ENCODE data around the gene GLRA3. TPM values are rescaled to one million over a fixed set of nuclear protein-coding genes. Genes with fewer than 3 reads are reported as not detected.
"Not testable (repeated sequence)": the region's sequence is repeated elsewhere in the genome, so short reads cannot be mapped to it uniquely, and the experiment has no call there.

Gene GLRA3
- total RNA-seq, 1 experiment from 2014 or later, result not detected

DNA sequence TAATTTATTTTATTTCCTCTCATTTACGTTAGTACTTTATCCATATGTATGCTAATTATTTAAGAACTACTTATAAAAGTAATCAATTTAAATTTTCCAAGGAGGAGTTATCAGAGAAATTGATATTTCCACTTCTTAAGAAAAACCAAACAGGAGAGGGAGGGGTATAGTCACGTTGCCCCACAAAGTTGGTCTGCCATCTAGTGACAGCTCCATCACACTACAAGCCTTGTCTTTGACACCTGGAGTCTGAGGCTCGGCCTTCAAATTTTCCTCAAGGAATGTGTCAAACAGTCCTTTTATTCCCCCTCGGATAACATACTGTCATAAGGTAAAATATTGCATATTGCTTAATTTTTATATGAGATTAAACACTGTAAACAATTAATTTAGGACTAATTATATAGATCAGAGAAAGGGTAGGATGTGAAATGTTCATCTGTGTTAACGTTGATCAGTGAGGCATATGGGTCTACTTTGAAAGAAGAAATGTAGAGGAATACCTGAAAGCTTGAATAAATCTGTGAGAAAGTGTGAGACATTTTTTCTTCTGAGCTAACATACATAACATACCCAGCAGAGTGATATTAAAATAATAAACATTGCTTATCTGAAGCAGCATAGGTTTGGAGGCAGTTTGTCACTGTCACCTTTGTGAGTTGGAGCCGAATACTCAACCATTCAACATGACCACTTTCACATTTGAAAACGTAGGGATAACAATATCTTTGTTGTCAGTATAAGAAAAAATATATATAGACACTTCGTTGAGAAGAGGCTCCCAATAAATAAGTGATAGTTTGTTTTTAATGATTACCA is 114.4 kb downstream of the GLRA3 start:
- DNase-seq (ENCODE audit: low read depth), result peak; percentile 52

DNA sequence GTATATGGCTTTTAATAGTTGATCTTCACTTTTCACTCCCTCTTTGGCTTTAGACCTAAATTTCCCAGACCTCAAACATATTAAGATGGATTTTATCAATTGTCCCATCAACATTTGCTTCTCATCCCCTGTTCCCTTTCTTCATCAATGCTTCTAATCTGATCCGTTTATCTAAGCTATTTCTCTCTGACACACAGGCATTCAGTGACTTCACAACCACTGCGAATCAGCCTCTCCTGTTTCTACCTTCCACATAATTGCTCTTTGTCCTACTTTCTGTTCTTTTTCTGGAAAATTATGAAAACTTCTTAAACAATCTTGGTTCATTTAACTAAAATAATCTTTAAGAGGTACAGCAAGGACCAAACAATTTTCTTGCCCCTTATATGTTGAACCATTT is 115.2 kb downstream of the GLRA3 start:
- no peak for DNase-seq (ENCODE audit: low read depth)

DNA sequence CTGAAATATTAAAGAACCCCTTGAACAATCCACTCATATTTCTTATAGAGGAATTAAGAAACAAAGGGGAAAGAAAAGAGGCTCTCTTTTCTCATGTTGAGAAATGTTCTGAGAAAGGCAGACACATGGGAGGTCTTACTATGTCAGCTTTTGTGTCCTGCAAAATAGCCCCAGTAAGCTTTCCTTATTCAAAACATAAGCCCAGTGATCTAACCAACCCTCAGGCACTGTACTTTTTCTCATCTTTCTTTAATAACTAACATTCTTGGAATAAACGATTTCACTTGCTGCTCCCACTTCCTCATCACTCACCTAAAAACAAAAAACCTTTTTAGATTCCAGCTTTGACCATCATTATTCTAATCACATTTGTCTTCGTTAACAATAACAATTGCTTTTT is 115.9 kb downstream of the GLRA3 start:
- DNase-seq (ENCODE audit: low read depth), result no peak

DNA sequence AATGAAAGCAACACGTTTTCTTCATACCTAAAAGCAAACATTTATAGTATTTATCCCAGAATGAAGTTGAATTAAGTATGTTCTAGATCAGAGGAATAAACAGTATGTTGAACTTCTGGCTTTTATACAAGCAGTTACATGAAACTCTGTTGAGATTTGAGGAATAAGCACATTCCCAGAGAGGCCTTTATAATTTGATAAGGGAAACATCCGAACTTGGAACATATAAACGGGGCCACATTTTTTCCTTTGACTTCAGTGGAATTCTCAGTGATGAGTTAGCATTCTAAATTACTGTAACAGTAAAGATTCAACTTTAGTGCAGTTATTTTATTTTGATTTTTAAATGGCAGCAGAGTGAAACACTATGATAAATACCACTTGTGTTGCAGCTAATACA is 119.5 kb downstream of the GLRA3 start:
- no peak for DNase-seq (ENCODE audit: low read depth)

DNA sequence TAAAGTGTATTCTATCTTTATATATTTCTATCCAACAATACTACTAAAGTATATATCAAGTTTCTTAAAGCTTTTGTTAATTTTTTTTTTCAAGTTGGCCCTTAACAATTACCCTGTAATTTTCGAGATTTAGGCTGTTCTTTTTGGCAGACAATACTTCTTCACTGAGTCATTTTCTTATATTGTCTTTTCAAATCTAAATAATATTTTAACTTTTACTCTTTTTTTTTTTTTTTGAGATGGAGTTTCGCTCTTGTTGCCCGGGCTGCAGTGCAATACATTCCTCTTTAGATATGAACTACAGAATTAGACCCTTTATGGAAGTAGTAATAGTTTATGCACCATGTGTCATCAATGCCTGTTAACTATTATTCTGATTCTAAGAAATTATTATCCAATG is 120.7 kb downstream of the GLRA3 start:
- DNase-seq (ENCODE audit: low read depth), result no peak

DNA sequence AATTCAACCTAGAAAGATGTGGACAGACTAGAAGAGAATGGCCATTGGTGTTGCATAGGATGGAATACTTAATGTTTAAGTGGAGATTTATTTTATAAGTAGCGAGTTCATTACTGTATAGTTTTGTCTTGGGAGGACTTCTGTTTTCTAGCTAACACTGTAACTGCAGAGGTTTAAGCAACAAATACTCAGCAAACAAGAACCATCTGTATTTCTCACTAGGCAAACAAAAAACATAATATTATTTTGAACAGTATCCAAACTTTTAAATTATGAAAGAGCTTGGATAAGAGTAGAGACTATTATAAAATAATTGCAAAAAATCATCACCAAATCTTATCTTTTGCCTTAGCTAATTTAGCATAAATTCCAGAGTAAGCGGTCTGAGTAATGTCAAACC is 121.1 kb downstream of the GLRA3 start:
- no peak for DNase-seq (ENCODE audit: low read depth)

DNA sequence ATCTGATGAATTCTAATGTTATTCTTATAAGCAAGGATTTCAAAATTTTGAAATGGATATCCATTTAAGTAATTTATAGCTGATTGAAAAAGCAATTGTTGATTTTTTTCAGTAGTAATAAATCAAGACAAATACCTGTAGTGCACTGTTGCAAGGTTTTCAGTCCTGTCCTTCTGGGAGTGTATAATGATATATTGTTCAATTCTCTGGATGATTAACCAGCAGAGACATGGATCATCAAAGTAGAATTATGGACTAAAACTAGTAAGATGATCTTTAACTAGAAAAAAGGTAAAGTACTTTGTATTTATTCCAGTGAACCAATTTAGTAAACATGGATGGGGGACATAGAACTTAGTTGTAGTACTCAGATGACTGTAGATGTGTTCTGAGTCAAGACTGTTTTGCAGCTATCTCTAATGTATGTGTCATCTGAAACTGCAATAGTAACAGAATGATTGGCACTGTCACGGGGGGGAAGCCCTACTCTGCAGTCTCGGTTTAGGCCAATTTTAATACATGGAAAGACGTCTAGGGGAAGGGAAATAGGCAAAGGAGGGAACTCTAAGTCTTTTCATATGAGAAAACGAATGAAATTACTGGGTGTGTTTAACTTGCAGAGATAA is 121.9 kb downstream of the GLRA3 start:
- no peak for DNase-seq (ENCODE audit: low read depth)

DNA sequence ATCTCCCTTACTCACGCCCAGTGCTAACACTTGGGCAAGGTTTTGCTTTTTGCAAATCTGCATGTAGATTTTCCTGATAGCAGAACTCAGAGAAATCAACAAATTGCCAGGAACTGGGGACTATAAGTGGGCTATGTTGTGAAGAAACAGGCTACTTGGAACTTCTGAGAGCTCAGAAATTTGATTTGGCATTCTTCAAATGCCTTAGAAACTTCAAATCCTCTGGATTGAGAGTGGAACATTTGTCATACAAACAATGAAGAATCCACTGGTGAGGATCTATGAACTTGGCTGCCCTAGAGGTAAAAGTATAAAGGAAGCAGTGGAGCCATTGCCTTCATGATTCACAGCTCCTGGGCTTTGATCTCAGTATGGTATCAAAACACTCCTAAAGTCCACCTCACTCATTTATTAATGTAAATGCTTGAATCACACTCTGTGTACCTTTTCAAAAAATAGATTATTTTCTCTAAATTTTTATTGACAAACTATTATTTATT is 126.0 kb downstream of the GLRA3 start:
- peak; percentile 25 for DNase-seq (ENCODE audit: low read depth)

DNA sequence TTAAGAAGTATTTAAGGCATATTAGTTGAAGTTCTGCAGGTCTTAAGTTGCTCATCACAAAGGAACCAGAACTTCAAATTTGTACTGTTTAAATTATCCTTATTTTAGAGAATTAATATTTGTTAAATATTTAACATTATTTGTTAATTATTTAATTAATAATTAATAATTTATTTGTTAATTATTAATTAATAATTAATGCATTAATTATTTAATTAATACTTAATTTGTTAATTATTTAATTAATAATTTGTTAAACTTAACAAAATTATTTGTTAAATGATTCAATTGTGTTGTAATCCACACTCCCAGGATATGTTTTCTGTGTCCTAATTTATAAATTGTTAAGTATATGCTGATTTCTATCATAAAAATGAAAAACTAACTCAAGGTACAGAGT is 129.4 kb downstream of the GLRA3 start:
- no peak for DNase-seq (ENCODE audit: low read depth)

DNA sequence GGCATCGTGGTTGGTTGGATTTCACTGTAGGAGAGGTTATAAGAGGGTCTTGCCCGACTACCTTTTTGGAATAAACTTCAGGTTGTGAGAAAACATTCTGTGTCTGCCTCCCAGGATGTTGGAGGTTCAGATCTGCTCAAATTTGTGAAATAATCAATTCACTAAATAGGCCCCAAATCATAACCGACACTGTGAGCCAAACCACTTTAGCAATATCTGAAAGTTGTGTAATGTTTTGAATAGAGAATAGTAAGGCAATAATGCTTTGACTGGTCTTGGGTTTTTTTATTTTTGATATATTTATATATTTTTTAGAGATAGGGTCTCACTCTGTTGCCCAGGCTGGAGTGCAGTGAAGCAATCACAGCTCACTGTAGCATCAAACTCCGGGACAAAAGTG is 131.2 kb downstream of the GLRA3 start:
- DNase-seq (ENCODE audit: low read depth), result no peak

DNA sequence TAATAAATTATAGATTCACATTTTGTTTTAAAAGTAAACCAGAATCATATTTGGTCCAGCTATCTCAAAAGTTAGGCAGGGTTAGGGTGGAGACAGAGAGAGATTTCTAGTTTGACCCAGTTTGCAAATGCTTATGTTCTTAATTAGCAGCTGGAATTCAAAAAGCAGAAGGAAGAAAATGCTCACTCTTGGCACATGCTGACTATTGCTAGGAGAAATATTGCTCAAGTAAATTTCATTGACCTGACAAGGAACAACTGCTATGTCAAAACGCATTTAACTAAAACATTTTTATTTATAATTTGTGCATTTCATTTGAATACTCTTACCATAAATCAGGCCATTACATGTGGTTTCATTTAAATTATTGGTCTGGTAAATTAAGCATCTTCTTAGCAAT is 131.8 kb downstream of the GLRA3 start:
- DNase-seq (ENCODE audit: low read depth), result no peak

DNA sequence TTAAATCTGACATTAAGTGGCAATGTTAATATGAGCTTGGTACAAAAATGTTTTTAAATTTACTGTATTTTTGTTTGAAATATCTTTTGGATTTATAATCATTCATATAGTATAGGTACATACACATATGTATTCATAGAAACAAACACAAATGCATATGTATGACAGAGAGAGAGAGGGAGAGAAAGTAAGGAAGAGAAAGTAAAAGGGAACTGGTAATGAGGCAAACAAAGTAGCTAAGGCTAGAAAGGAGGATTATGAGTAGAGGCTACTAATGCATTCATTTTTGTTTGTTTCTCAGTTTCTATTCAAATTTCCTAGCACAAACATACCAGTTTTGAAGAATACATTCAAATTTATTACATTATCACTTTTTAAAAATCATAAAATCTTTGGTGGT is 132.4 kb downstream of the GLRA3 start:
- no peak for DNase-seq (ENCODE audit: low read depth)

DNA sequence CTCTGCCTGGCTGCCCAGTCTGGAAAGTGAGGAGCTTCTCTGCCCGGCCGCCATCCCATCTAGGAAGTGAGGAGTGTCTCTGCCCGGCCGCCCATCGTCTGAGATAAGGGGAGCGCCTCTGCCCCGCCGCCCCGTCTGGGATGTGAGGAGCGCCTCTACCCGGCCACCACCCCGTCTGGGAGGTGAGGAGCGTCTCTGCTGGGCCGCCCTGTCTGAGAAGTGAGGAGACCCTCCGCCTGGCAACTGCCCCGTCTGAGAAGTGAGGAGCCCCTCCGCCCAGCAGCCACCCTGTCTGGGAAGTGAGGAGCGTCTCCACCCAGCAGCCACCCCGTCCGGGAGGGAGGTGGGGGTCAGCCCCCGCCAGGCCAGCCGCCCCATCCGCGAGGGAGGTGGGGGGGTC is 137.2 kb downstream of the GLRA3 start:
- not testable (repeated sequence) for DNase-seq (ENCODE audit: low read depth)

DNA sequence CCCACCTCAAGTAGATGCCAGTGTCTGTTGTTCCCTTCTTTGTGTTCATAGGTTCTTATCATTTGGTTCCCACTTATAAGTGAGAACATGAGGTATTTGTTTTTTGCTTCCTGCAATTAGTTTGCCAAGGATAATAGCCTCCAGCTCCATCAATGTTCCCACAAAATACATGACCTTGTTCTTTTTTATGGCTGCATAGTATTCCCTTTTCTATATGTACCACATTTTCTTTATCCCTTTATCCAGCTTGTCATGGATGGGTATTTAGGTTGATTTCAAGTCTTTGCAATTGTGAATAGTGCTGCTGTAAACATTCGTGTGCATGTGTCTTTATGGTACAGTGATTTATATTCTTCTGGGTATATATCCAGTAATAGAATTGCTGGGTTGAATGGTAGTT is 138.4 kb downstream of the GLRA3 start:
- DNase-seq (ENCODE audit: low read depth), result no peak

DNA sequence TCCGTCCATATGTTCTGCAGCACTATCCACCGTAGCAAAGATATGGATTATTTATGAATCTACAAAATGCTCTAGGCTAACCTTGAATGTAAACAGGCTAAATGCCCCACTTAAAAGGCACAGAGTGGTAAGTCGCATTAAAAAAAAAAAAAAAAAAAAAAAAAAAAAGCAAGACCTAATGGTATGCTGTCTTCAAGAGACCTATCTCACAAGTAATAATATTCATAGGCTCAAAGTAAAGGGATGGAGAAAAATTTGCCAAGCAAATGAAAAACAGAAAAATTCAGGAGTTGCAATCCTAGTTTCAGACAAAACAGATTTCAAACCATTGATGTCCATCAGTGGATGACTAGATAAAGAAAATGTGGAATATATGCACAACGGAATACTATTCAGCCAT is 139.4 kb downstream of the GLRA3 start:
- no peak for DNase-seq (ENCODE audit: low read depth)

DNA sequence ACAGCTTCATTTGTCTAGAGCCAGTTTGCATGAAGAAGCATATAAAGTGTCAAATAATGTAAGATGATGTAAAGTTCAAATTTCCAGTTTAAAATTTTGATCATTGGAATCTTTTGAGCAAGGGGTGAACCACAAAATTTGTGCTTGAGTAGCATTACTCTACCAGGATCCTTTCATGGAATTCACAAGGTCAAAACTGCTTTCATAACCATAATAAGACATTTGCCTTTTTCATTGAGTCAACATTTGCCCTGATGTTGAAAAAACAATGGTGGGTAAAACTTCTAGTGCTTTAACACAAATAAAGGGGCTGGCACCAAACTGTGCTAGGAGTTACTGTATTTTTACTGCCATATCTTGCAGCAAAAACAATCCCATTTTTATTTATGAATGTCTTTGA is 142.2 kb downstream of the GLRA3 start:
- DNase-seq (ENCODE audit: low read depth), result no peak

DNA sequence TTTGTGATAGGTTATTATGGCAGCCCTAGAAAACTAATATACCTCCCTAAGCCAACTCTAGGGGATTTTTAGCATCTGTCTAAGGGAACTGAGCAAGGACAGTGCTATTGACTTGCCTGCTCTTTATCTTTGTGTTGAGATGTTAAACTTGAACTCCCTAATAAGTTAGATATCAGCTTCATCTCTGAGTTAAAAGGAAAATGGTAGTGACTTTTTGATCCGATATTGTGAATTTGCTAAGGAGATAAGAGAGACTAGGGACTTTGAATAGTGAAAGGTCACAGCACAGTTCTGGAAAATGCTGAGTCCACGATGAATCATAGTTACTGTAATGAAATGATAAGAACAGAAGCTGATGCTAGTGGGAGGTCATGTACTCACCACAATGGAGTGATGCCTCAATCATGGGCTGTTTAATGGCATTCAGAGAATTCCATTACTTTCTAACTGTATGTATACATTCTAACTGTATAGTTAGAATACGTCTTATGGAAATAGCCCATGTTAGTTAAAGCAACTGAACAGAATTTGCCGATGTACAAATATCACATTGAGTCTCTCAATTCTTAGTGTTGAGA is 147.2 kb downstream of the GLRA3 start:
- peak; percentile 74 for DNase-seq (ENCODE audit: low read depth)

DNA sequence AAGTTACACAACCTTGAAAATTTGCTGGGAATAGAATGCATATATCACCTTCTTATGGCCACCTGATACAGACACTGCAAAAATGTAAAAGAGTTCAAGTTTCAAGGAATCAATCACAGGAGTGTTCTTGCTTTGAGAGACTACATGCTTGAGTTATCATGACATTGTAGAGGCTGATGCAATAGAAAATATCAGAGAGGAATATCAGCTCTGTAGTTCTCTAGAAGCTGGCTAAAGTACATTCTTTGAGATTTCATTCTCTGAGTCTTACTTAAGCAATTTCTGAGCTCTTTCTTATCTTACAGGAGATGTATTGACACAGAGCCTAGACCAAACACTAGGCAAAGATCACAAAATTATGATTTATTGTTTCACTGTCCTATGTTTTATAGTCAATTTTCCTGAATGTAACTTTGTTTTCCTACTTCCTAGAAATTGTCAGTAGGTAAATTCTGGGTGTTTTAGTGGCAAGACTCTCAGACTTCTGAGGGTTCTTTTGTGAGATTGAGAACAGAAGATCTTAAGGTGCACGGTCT is 154.7 kb downstream of the GLRA3 start:
- DNase-seq (ENCODE audit: low read depth), result no peak

DNA sequence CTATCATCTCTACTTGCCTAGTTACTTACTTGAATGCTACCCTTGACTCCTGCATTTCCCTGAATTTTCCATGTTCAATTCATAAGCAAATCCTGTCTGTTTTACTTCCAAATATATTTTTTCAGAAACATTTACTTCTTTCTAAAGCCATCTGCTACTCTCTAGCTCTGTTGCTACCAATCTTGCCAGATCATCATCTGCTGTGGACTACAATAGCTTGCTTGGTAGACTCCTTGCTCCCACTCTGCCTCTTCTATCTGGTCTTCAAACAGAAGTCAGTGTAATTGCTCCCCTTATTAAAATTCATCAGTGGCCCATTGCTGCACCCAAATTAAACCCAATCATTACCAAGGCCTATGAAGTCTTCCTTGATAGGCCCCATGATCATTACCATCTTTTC is 155.2 kb downstream of the GLRA3 start:
- no peak for DNase-seq (ENCODE audit: low read depth)

DNA sequence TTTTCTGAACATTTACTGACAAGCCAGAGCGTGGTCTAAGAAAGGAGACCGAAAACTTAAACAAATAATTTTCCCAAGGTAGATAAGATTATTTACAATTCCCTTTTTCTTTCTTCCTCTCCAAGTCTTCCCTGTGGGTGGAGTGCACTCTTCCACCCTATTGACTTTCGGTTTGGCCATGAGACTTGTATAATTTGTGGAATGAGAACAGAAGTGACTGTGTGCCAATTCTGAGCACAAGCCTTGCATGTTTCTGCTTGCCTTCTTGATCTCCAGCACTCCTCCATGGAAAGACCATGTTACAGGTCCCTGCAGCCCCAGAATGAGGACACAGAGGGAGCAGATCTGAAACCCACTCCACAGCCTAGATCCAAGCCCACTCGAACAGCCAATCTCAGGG is 156.8 kb downstream of the GLRA3 start:
- DNase-seq (ENCODE audit: low read depth), result peak; percentile 8

DNA sequence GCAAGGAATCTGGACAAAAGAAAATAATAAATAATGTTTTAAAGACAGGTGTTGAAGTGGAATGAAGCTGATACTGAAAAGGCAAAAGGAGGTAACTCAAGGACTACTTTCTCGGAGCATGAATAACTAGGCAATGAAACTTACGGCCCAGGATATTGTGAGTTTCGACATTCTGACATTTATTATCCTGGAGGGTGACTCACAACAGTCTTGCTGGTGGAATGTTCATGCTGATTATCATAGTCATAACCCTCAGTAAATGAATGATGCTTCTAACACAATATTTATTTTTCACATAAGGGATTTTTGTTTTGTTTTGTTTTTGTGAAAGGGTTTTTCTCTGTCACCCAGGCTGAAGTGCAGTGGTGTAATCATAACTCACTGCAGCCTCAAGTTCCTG is 159.8 kb downstream of the GLRA3 start:
- DNase-seq (ENCODE audit: low read depth), result peak; percentile 87

DNA sequence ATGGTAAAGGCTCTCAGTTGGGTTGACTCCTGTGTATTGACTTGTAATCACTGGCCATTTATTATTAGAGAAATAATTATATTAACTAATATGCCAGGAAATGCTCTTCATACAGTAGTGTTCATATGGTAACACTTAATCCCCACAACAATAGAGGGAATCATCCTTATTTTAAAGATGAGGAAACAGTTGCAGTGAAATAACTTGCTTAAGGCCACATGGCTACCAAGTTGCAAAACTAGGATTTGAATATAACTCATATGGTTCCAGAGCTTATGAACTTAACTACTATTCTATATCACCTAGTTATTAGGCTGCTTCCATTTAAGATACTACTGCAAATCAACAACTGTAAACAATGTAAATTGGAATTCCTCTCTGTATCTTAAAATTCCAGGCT is 163.2 kb downstream of the GLRA3 start:
- DNase-seq (ENCODE audit: low read depth), result no peak

DNA sequence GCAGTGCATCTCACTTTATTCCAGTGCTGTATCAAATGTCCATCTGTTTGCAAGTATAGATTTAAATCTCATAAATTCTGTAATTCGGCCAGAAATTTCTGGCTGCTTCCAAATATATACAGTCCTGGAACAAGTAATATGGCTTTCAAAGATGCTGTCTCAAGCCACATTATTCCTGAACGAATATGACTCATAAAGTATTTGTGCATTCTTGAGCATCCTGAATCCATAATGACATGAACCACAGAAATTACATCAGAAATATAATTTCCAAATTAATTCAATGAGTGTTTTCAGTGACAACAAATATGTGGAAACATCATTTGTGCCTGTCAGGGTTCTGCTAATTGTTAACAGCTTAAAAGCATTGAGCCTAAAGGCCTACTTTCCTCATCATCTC is 165.8 kb downstream of the GLRA3 start:
- peak; percentile 26 for DNase-seq (ENCODE audit: low read depth)
